ENCODE data around the gene GSDME. TPM values are rescaled to one million over a fixed set of nuclear protein-coding genes. Genes with fewer than 3 reads are reported as not detected.

Gene GSDME
- total and polyA plus RNA-seq, 2 donors (not counting 1 experiment from before 2014, with no cell fraction given) = 40.8 to 57.1 TPM

DNA sequence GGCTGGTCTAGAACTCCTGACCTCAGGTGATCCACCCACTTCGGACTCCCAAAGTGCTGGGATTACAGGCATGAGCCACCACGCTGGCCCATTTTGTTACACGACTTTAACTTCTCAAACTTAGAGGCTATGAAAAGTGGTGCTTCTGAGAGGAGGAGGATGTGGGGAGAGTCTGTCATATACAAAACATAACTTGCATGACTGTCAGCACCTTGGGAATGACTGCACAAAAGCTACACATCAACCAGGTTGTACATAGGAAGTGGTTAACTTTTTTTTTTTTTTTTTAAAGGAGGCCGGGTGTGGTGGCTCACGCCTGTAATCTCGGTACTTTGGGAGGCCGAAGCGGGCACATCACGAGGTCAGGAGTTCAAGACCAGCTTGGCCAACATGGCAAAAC, 43.4 kb upstream of the GSDME start:
- peaks cover 6% of the 10 kb centered on the region for H3K36me3 ChIP-seq (ENCODE audit: control insufficient read depth, insufficient read depth, low read length)
- no peak overlapping the region for H2AFZ ChIP-seq (ENCODE audit: low read length)
- H3K79me2 ChIP-seq (ENCODE audit: control insufficient read depth, insufficient read depth, low read length) = no peaks in the 10 kb centered on the region
- no peak overlapping the region for H3K4me3 ChIP-seq (replicated peaks in 1 of 4; ENCODE audit: control extremely low read depth in 1 of 4, insufficient read depth in 1 of 4, low read depth in 3 of 4, low read length in 4 of 4)
- DNase-seq (ENCODE audit: low read depth in 2 of 2) = no peak
- H3K4me1 ChIP-seq (ENCODE audit: control insufficient read depth, extremely low read depth, insufficient read depth, low read length) = no peaks in the 10 kb centered on the region
- no peak overlapping the region for H3K4me2 ChIP-seq (ENCODE audit: extremely low read depth, insufficient read depth, low read length)
- H3K27ac ChIP-seq (ENCODE audit: insufficient read depth, low read length) = no peak overlapping the region
- H4K20me1 ChIP-seq (ENCODE audit: control insufficient read depth, extremely low read depth, insufficient read depth, low read length) = no peaks in the 10 kb centered on the region
- no peak overlapping the region for H3K9ac ChIP-seq (ENCODE audit: insufficient read depth, low read length)
- no peaks in the 10 kb centered on the region for H3K9me3 ChIP-seq (ENCODE audit: control insufficient read depth, insufficient read depth, low read depth, low read length)
- TF ChIP-seq EZH2 (IDR thresholded peaks at IDR 0.05; ENCODE audit: low read length, missing control alignments) = no peak
- TF ChIP-seq, protein P1, sequence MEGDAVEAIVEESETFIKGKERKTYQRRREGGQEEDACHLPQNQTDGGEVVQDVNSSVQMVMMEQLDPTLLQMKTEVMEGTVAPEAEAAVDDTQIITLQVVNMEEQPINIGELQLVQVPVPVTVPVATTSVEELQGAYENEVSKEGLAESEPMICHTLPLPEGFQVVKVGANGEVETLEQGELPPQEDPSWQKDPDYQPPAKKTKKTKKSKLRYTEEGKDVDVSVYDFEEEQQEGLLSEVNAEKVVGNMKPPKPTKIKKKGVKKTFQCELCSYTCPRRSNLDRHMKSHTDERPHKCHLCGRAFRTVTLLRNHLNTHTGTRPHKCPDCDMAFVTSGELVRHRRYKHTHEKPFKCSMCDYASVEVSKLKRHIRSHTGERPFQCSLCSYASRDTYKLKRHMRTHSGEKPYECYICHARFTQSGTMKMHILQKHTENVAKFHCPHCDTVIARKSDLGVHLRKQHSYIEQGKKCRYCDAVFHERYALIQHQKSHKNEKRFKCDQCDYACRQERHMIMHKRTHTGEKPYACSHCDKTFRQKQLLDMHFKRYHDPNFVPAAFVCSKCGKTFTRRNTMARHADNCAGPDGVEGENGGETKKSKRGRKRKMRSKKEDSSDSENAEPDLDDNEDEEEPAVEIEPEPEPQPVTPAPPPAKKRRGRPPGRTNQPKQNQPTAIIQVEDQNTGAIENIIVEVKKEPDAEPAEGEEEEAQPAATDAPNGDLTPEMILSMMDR (conservative IDR thresholded peaks at IDR 0.05 in 1 of 2, IDR thresholded peaks at IDR 0.05 in 1 of 2; ENCODE audit: low read depth in 1 of 2, low read length in 2 of 2) = no peak
- H3K27me3 ChIP-seq (ENCODE audit: control insufficient read depth, insufficient read depth, low read length) = no peaks in the 10 kb centered on the region

DNA sequence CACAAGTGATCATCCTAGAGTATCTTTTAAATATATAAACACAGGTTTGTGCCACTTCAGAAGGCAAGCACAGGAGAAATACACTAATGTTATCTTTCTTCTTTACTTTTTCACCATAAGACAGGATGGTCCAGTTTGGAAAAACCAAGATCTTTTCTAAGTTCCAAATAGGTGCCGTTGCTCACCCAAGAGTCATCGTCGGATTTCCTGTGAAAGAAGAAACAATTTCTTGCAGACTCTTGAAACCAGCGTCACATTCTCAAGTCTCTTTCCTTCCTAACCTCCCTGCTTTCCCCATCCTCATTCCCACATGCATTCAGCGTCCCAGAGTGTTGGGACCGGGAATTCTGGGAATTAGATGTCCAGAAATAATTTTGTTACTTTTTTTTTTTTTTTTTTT, 42.8 kb upstream of the GSDME start:
- no peak for DNase-seq (ENCODE audit: low read depth in 2 of 2)
- Histone ChIP-seq H4K20me1 (ENCODE audit: control insufficient read depth, extremely low read depth, insufficient read depth, low read length) (no peaks in the 10 kb centered on the region), H3K9ac (ENCODE audit: insufficient read depth, low read length) (no peak overlapping the region), H3K27ac (ENCODE audit: insufficient read depth, low read length) (no peak overlapping the region), H3K27me3 (ENCODE audit: control insufficient read depth, insufficient read depth, low read length) (no peaks in the 10 kb centered on the region), H3K79me2 (ENCODE audit: control insufficient read depth, insufficient read depth, low read length) (no peaks in the 10 kb centered on the region), H3K4me1 (ENCODE audit: control insufficient read depth, extremely low read depth, insufficient read depth, low read length) (no peaks in the 10 kb centered on the region), H3K36me3 (ENCODE audit: control insufficient read depth, insufficient read depth, low read length) (peaks cover 6% of the 10 kb centered on the region), H2AFZ (ENCODE audit: low read length) (no peak overlapping the region), H3K4me3 (replicated peaks in 1 of 4; ENCODE audit: control extremely low read depth in 1 of 4, insufficient read depth in 1 of 4, low read depth in 3 of 4, low read length in 4 of 4) (no peak overlapping the region), H3K4me2 (ENCODE audit: extremely low read depth, insufficient read depth, low read length) (no peak overlapping the region), H3K9me3 (ENCODE audit: control insufficient read depth, insufficient read depth, low read depth, low read length) (no peaks in the 10 kb centered on the region)
- TF ChIP-seq, protein P1 (conservative IDR thresholded peaks at IDR 0.05 in 1 of 2, IDR thresholded peaks at IDR 0.05 in 1 of 2; ENCODE audit: low read depth in 1 of 2, low read length in 2 of 2) = no peak
- no peak for TF ChIP-seq EZH2 (IDR thresholded peaks at IDR 0.05; ENCODE audit: low read length, missing control alignments)

GRCh38 chr7:24799506-24799905, 42.2 kb upstream of the GSDME start:
- Histone ChIP-seq H3K36me3 (ENCODE audit: control insufficient read depth, insufficient read depth, low read length) (peaks cover 6% of the 10 kb centered on the region), H2AFZ (ENCODE audit: low read length) (no peak overlapping the region), H3K4me3 (replicated peaks in 1 of 4; ENCODE audit: control extremely low read depth in 1 of 4, insufficient read depth in 1 of 4, low read depth in 3 of 4, low read length in 4 of 4) (no peak overlapping the region), H3K79me2 (ENCODE audit: control insufficient read depth, insufficient read depth, low read length) (no peaks in the 10 kb centered on the region), H4K20me1 (ENCODE audit: control insufficient read depth, extremely low read depth, insufficient read depth, low read length) (no peaks in the 10 kb centered on the region), H3K9ac (ENCODE audit: insufficient read depth, low read length) (no peak overlapping the region), H3K4me1 (ENCODE audit: control insufficient read depth, extremely low read depth, insufficient read depth, low read length) (no peaks in the 10 kb centered on the region), H3K27me3 (ENCODE audit: control insufficient read depth, insufficient read depth, low read length) (no peaks in the 10 kb centered on the region), H3K4me2 (ENCODE audit: extremely low read depth, insufficient read depth, low read length) (no peak overlapping the region), H3K9me3 (ENCODE audit: control insufficient read depth, insufficient read depth, low read depth, low read length) (no peaks in the 10 kb centered on the region), H3K27ac (ENCODE audit: insufficient read depth, low read length) (no peak overlapping the region)
- DNase-seq (ENCODE audit: low read depth in 2 of 2) = no peak
- TF ChIP-seq, protein P1 (conservative IDR thresholded peaks at IDR 0.05 in 1 of 2, IDR thresholded peaks at IDR 0.05 in 1 of 2; ENCODE audit: low read depth in 1 of 2, low read length in 2 of 2) = no peak
- TF ChIP-seq EZH2 (IDR thresholded peaks at IDR 0.05; ENCODE audit: low read length, missing control alignments) = no peak

Data from fibroblast of lung (primary cell).